ENCODE results near the gene PNPT1. TPM values are rescaled to one million over a fixed set of nuclear protein-coding genes. Genes with fewer than 3 reads are reported as not detected.

Gene PNPT1
- total RNA-seq, 2 donors from 2014 or later: 8.9 to 24.6 TPM

- no peak for ATAC-seq (ENCODE audit: insufficient number of reproducible peaks, low FRiP score, low read depth)
- H3K4me1 ChIP-seq (ENCODE audit: control insufficient read depth in 1 of 2, low read depth in 2 of 2): peaks cover 21 to 24% of the 10 kb centered on the region in 2 donors
- no peak overlapping the region for H3K27ac ChIP-seq
- H3K4me3 ChIP-seq: no peak overlapping the region
- no peaks in the 10 kb centered on the region for H3K9me3 ChIP-seq
- H3K27me3 ChIP-seq (replicated peaks; ENCODE audit: insufficient read depth): no peaks in the 10 kb centered on the region
- no peak for TF ChIP-seq CTCF (IDR thresholded peaks at IDR 0.05)
- peaks cover 5% of the 10 kb centered on the region for H3K36me3 ChIP-seq
- no peak for DNase-seq (ENCODE audit: low spot score)
These were observed 108.1 kb downstream of the PNPT1 start for GRCh38 chr2:55585451-55586080.

Other genes starting within 250 kb of the PNPT1 start
- gene CFAP36, start 174.1 kb downstream of the PNPT1 start, total RNA-seq: 10 to 100 TPM; 13.7 to 34.4 TPM
- 10 to 100 TPM; 41.2 to 69.6 TPM for gene PPP4R3B, start 76.2 kb downstream of the PNPT1 start, total RNA-seq
- gene EFEMP1, start 229.9 kb upstream of the PNPT1 start, total RNA-seq: 1,000 to 10,000 TPM; 1,782 to 2,754 TPM